GM12878 (cell line): Measurements from ENCODE around the gene INF2. TPM values are rescaled to one million over a fixed set of nuclear protein-coding genes. Genes with fewer than 3 reads are reported as not detected.

Experiments
- BCLAF1 ChIP-seq: fragments of 450-650 bp; IDR thresholded peaks from 2 replicates; pipeline ENCODE4 v1.6.1; 2017; ENCODE audit warnings: antibody characterized with exemption, mild to moderate bottlenecking, moderate library complexity
- FOXM1 ChIP-seq: IDR thresholded peaks from 2 replicates; pipeline ENCODE4 v1.6.1; 2012; ENCODE audit warnings: low read depth, mild to moderate bottlenecking, inconsistent platforms, low read length, moderate library complexity
- KLF5 ChIP-seq: fragments of 450-650 bp; IDR thresholded peaks from 2 replicates; pipeline ENCODE4 v1.6.1; 2014; ENCODE audit warnings: mild to moderate bottlenecking; ENCODE audit not compliant: partially characterized antibody
- YY1 ChIP-seq: IDR thresholded peaks from 2 replicates; pipeline ENCODE4 v1.6.1; 2011; ENCODE audit warnings: low read depth, mild to moderate bottlenecking, low read length
- polyA plus RNA-seq, 11 experiments: library from polyadenylated mRNA; depleted of rRNA in 4 of 11; unstranded in 6 of 11; stranded (reverse) in 5 of 11; fragments of >200 nt; fragmentation: Nextera tagmentation in 4 of 11; fragmentation: Illumina TruSeq in 1 of 11; extraction: Ambion mirVana in 4 of 11; extraction: Trizol in 1 of 11; gene quantifications; 1 replicate in 1 of 11; 2 replicates in 10 of 11; pipeline versions ENCODE4 v1.2.1 to v1.2.3, GENCODE V29; 2011 to 2016; ENCODE audit warnings: inconsistent platforms in 2 of 11, missing spikeins in 2 of 11, low read depth in 1 of 11
- total RNA-seq, 4 experiments: library from RNA; depleted of rRNA in 3 of 4; stranded (reverse); fragments of >200 nt in 3 of 4; fragmentation: Illumina TruSeq in 1 of 4; extraction: Trizol in 1 of 4; gene quantifications; 2 replicates each; pipeline versions ENCODE4 v1.2.1 to v1.2.3, GENCODE V29; 2013 to 2021
- TF ChIP-seq, protein P1 (sequence below): IDR thresholded peaks from 2 replicates; pipeline ENCODE4 v1.6.1; 2012; ENCODE audit warnings: improper control_type of control experiment, low read depth, low read length; ENCODE audit not compliant: insufficient replicate concordance

The INF2 gene
- total and polyA plus RNA-seq, 10 of the 15 experiments (the other 5 are each of a cell fraction or from before 2014, with no cell fraction given): 0.72 to 43.2 (median 8.3) TPM

DNA sequence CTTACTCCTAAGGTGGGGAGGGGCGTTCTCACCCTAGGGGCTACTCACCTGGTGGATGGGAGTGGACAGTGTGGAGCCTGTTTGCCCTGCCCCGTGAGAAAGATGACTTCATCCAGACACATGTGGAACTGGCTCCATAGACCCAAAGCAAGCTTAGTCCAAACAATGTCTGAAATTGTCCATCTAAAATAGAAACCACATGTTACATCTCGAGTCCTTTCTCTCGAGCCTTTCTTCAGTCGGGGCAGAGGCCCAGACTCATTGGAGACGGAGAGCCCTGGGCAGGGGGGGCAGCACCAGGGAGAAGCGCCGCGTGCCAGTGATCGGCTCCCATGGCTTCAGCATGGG, 67.8 kb downstream of the INF2 start (continued):
- TF ChIP-seq, protein P1, sequence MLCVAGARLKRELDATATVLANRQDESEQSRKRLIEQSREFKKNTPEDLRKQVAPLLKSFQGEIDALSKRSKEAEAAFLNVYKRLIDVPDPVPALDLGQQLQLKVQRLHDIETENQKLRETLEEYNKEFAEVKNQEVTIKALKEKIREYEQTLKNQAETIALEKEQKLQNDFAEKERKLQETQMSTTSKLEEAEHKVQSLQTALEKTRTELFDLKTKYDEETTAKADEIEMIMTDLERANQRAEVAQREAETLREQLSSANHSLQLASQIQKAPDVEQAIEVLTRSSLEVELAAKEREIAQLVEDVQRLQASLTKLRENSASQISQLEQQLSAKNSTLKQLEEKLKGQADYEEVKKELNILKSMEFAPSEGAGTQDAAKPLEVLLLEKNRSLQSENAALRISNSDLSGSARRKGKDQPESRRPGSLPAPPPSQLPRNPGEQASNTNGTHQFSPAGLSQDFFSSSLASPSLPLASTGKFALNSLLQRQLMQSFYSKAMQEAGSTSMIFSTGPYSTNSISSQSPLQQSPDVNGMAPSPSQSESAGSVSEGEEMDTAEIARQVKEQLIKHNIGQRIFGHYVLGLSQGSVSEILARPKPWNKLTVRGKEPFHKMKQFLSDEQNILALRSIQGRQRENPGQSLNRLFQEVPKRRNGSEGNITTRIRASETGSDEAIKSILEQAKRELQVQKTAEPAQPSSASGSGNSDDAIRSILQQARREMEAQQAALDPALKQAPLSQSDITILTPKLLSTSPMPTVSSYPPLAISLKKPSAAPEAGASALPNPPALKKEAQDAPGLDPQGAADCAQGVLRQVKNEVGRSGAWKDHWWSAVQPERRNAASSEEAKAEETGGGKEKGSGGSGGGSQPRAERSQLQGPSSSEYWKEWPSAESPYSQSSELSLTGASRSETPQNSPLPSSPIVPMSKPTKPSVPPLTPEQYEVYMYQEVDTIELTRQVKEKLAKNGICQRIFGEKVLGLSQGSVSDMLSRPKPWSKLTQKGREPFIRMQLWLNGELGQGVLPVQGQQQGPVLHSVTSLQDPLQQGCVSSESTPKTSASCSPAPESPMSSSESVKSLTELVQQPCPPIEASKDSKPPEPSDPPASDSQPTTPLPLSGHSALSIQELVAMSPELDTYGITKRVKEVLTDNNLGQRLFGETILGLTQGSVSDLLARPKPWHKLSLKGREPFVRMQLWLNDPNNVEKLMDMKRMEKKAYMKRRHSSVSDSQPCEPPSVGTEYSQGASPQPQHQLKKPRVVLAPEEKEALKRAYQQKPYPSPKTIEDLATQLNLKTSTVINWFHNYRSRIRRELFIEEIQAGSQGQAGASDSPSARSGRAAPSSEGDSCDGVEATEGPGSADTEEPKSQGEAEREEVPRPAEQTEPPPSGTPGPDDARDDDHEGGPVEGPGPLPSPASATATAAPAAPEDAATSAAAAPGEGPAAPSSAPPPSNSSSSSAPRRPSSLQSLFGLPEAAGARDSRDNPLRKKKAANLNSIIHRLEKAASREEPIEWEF: no peak
- TF ChIP-seq KLF5: no peak
- TF ChIP-seq BCLAF1: no peak
- no peak for TF ChIP-seq YY1
- no peak for TF ChIP-seq FOXM1
